ENCODE results near the gene BARX1.
"Not testable (repeated sequence)": the region's sequence is repeated elsewhere in the genome, so short reads cannot be mapped to it uniquely, and the experiment has no call there.

Gene BARX1

GRCh38 chr9:93967020-93967803 lies 12.1 kb upstream of the BARX1 start:
- DNase-seq = no peak

- DNase-seq = no peak
These were observed 10.8 kb upstream of the BARX1 start for GRCh38 chr9:93965830-93966577.

GRCh38 chr9:93964685-93965084 lies 9.5 kb upstream of the BARX1 start:
- no peak for DNase-seq

- DNase-seq = no peak
These were observed 8.8 kb upstream of the BARX1 start for GRCh38 chr9:93963969-93964368.

- DNase-seq = not testable (repeated sequence)
These were observed 8.3 kb upstream of the BARX1 start for GRCh38 chr9:93963489-93963888.

GRCh38 chr9:93962561-93963440 lies 7.6 kb upstream of the BARX1 start:
- DNase-seq = peak in 46 of 51 donors; percentile 2 to 82 (median 42)

- DNase-seq = no peak
These were observed 6.9 kb upstream of the BARX1 start for GRCh38 chr9:93962017-93962416.

- no peak for DNase-seq
These were observed 6.1 kb upstream of the BARX1 start for GRCh38 chr9:93960971-93961841.

- no peak for DNase-seq
These were observed 5.2 kb upstream of the BARX1 start for GRCh38 chr9:93960221-93960970.

- DNase-seq = no peak
These were observed 4.6 kb upstream of the BARX1 start for GRCh38 chr9:93959739-93960154.

- no peak for DNase-seq
These were observed 3.9 kb upstream of the BARX1 start for GRCh38 chr9:93958819-93959682.

GRCh38 chr9:93958121-93958818 lies 3.1 kb upstream of the BARX1 start:
- no peak for DNase-seq

GRCh38 chr9:93955981-93956784 lies 1.0 kb upstream of the BARX1 start:
- no peak for DNase-seq

GRCh38 chr9:93954434-93955061 lies 607 bp downstream of the BARX1 start:
- DNase-seq = no peak

GRCh38 chr9:93953496-93954433 lies 1.4 kb downstream of the BARX1 start:
- no peak for DNase-seq
